ENCODE data around the gene KLHDC10. TPM values are rescaled to one million over a fixed set of nuclear protein-coding genes. Genes with fewer than 3 reads are reported as not detected.

The KLHDC10 gene
- total and polyA plus RNA-seq, 2 donors (not counting 1 experiment from before 2014, with no cell fraction given): 28.5 to 29.1 TPM

- H4K20me1 ChIP-seq (ENCODE audit: control insufficient read depth, extremely low read depth, insufficient read depth, low read length): no peaks in the 10 kb centered on the region
- no peak overlapping the region for H3K27ac ChIP-seq (ENCODE audit: insufficient read depth, low read length)
- peaks cover 3% of the 10 kb centered on the region for H3K36me3 ChIP-seq (ENCODE audit: control insufficient read depth, insufficient read depth, low read length)
- no peak for DNase-seq (ENCODE audit: low read depth in 2 of 2)
- H3K4me3 ChIP-seq (replicated peaks in 1 of 4; ENCODE audit: control extremely low read depth in 1 of 4, insufficient read depth in 1 of 4, low read depth in 3 of 4, low read length in 4 of 4): no peak overlapping the region
- TF ChIP-seq CTCF (conservative IDR thresholded peaks at IDR 0.05 in 1 of 2, IDR thresholded peaks at IDR 0.05 in 1 of 2; ENCODE audit: low read depth in 1 of 2, low read length in 2 of 2): no peak
- TF ChIP-seq EZH2 (IDR thresholded peaks at IDR 0.05; ENCODE audit: low read length, missing control alignments): no peak
- H3K4me2 ChIP-seq (ENCODE audit: extremely low read depth, insufficient read depth, low read length): no peak overlapping the region
- H3K27me3 ChIP-seq (ENCODE audit: control insufficient read depth, insufficient read depth, low read length): no peaks in the 10 kb centered on the region
- H3K9ac ChIP-seq (ENCODE audit: insufficient read depth, low read length): no peak overlapping the region
- H3K79me2 ChIP-seq (ENCODE audit: control insufficient read depth, insufficient read depth, low read length): no peaks in the 10 kb centered on the region
- H3K4me1 ChIP-seq (ENCODE audit: control insufficient read depth, extremely low read depth, insufficient read depth, low read length): no peaks in the 10 kb centered on the region
- no peak overlapping the region for H2AFZ ChIP-seq (ENCODE audit: low read length)
- no peaks in the 10 kb centered on the region for H3K9me3 ChIP-seq (ENCODE audit: control insufficient read depth, insufficient read depth, low read depth, low read length)
Measured at GRCh38 chr7:130134726-130135125, 64.4 kb downstream of the KLHDC10 start.

GRCh38 chr7:130135208-130136205, 65.2 kb downstream of the KLHDC10 start:
- Histone ChIP-seq H3K79me2 (ENCODE audit: control insufficient read depth, insufficient read depth, low read length) (no peaks in the 10 kb centered on the region), H3K4me1 (ENCODE audit: control insufficient read depth, extremely low read depth, insufficient read depth, low read length) (no peaks in the 10 kb centered on the region), H3K9me3 (ENCODE audit: control insufficient read depth, insufficient read depth, low read depth, low read length) (no peaks in the 10 kb centered on the region), H3K27ac (ENCODE audit: insufficient read depth, low read length) (no peak overlapping the region), H3K27me3 (ENCODE audit: control insufficient read depth, insufficient read depth, low read length) (no peaks in the 10 kb centered on the region), H4K20me1 (ENCODE audit: control insufficient read depth, extremely low read depth, insufficient read depth, low read length) (no peaks in the 10 kb centered on the region), H3K4me2 (ENCODE audit: extremely low read depth, insufficient read depth, low read length) (no peak overlapping the region), H2AFZ (ENCODE audit: low read length) (no peak overlapping the region), H3K9ac (ENCODE audit: insufficient read depth, low read length) (no peak overlapping the region), H3K4me3 (replicated peaks in 1 of 4; ENCODE audit: control extremely low read depth in 1 of 4, insufficient read depth in 1 of 4, low read depth in 3 of 4, low read length in 4 of 4) (no peak overlapping the region), H3K36me3 (ENCODE audit: control insufficient read depth, insufficient read depth, low read length) (peaks cover under 1% of the 10 kb centered on the region)
- peak in 1 of 2 donors; percentile 81 for DNase-seq (ENCODE audit: low read depth in 2 of 2)
- no peak for TF ChIP-seq EZH2 (IDR thresholded peaks at IDR 0.05; ENCODE audit: low read length, missing control alignments)
- no peak for TF ChIP-seq CTCF (conservative IDR thresholded peaks at IDR 0.05 in 1 of 2, IDR thresholded peaks at IDR 0.05 in 1 of 2; ENCODE audit: low read depth in 1 of 2, low read length in 2 of 2)

- no peak for TF ChIP-seq CTCF (conservative IDR thresholded peaks at IDR 0.05 in 1 of 2, IDR thresholded peaks at IDR 0.05 in 1 of 2; ENCODE audit: low read depth in 1 of 2, low read length in 2 of 2)
- TF ChIP-seq EZH2 (IDR thresholded peaks at IDR 0.05; ENCODE audit: low read length, missing control alignments): no peak
- H3K4me2 ChIP-seq (ENCODE audit: extremely low read depth, insufficient read depth, low read length): no peak overlapping the region
- no peak overlapping the region for H2AFZ ChIP-seq (ENCODE audit: low read length)
Measured at GRCh38 chr7:130136579-130137167, 66.3 kb downstream of the KLHDC10 start.

More at GRCh38 chr7:130136579-130137167, 66.3 kb downstream of the KLHDC10 start:
- peaks cover under 1% of the 10 kb centered on the region for H3K4me1 ChIP-seq (ENCODE audit: control insufficient read depth, extremely low read depth, insufficient read depth, low read length)
- H3K79me2 ChIP-seq (ENCODE audit: control insufficient read depth, insufficient read depth, low read length): no peaks in the 10 kb centered on the region
- no peaks in the 10 kb centered on the region for H4K20me1 ChIP-seq (ENCODE audit: control insufficient read depth, extremely low read depth, insufficient read depth, low read length)
- H3K27ac ChIP-seq (ENCODE audit: insufficient read depth, low read length): no peak overlapping the region
- no peak for DNase-seq (ENCODE audit: low read depth in 2 of 2)
- no peaks in the 10 kb centered on the region for H3K9me3 ChIP-seq (ENCODE audit: control insufficient read depth, insufficient read depth, low read depth, low read length)
- H3K27me3 ChIP-seq (ENCODE audit: control insufficient read depth, insufficient read depth, low read length): no peaks in the 10 kb centered on the region
- no peaks in the 10 kb centered on the region for H3K36me3 ChIP-seq (ENCODE audit: control insufficient read depth, insufficient read depth, low read length)
- no peak overlapping the region for H3K4me3 ChIP-seq (replicated peaks in 1 of 4; ENCODE audit: control extremely low read depth in 1 of 4, insufficient read depth in 1 of 4, low read depth in 3 of 4, low read length in 4 of 4)
- H3K9ac ChIP-seq (ENCODE audit: insufficient read depth, low read length): no peak overlapping the region
